ENCODE data around the gene SPTA1. TPM values are rescaled to one million over a fixed set of nuclear protein-coding genes. Genes with fewer than 3 reads are reported as not detected.

SPTA1 gene
- total and polyA plus RNA-seq, 10 donors: 0.05 to 32.6 (median 2.0) TPM

DNA sequence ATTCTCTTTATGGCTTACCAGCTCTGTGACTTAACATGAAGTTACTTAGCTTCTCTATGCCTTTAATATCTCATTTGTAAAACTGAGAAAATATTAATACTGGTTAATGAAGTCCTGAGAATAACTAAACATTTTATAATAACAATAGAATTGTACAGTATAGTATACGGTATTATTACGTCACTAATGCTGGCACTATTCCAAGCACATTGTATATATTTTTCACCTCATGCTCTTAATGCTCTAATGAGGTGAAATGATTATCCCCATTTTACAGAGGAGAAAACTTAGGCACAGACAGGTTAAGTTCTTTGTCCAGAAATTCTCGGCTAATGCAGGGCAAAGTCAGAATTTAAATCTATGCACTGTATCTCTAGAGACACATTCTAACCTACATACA, 33.1 kb upstream of the SPTA1 start:
- H3K36me3 ChIP-seq: no peaks in the 10 kb centered on the region
- H3K9me3 ChIP-seq: no peaks in the 10 kb centered on the region
- intact Hi-C loops (cut with DNase I; ENCODE audit: low total_unique reads): no loop called here
- 67 to 91% (median 73%) methylated on average over 3 of the region's 3 CpGs for WGBS, 5 donors
- TF ChIP-seq POLR2AphosphoS5 (IDR thresholded peaks at IDR 0.05) (no peak), POLR2A (IDR thresholded peaks at IDR 0.05) (no peak)
- TF ChIP-seq, protein P1, sequence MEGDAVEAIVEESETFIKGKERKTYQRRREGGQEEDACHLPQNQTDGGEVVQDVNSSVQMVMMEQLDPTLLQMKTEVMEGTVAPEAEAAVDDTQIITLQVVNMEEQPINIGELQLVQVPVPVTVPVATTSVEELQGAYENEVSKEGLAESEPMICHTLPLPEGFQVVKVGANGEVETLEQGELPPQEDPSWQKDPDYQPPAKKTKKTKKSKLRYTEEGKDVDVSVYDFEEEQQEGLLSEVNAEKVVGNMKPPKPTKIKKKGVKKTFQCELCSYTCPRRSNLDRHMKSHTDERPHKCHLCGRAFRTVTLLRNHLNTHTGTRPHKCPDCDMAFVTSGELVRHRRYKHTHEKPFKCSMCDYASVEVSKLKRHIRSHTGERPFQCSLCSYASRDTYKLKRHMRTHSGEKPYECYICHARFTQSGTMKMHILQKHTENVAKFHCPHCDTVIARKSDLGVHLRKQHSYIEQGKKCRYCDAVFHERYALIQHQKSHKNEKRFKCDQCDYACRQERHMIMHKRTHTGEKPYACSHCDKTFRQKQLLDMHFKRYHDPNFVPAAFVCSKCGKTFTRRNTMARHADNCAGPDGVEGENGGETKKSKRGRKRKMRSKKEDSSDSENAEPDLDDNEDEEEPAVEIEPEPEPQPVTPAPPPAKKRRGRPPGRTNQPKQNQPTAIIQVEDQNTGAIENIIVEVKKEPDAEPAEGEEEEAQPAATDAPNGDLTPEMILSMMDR (IDR thresholded peaks at IDR 0.05 in 8 of 11, conservative IDR thresholded peaks at IDR 0.05 in 3 of 11): no peak
- no peak for DNase-seq
- no peak overlapping the region for H3K27ac ChIP-seq
- H3K4me1 ChIP-seq: no peaks in the 10 kb centered on the region
- no peak overlapping the region for H3K4me3 ChIP-seq
- peaks cover 0 to 4% (median 0%) of the 10 kb centered on the region in 7 donors for H3K27me3 ChIP-seq (replicated peaks in 1 of 7)

DNA sequence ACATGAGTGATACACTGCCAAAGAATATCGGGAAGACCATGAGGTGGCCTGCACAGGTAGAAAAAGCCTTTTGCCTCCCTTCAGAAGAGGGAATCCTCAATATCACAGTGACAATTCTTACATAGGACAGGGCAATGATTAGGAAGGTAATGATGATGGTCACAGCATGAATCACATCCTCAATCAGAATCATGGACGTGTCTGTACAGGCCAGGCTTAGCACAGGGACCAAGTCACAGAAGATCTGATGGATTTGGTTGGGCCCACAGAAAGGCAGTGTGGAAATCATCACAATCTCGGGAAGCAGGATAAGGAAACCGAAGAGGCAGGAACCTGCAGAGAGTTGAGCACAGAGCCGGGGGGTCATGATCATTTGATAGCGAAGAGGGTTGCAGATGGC, 30.8 kb upstream of the SPTA1 start:
- no peaks in the 10 kb centered on the region for H3K9me3 ChIP-seq
- TF ChIP-seq, protein P1 (IDR thresholded peaks at IDR 0.05 in 8 of 11, conservative IDR thresholded peaks at IDR 0.05 in 3 of 11): no peak
- no peak for TF ChIP-seq POLR2AphosphoS5 (IDR thresholded peaks at IDR 0.05)
- TF ChIP-seq POLR2A (IDR thresholded peaks at IDR 0.05): no peak
- H3K4me1 ChIP-seq: no peaks in the 10 kb centered on the region
- 82 to 97% (median 87%) methylated on average over 6 of the region's 6 CpGs for WGBS, 5 donors
- H3K27ac ChIP-seq: no peak overlapping the region
- no peaks in the 10 kb centered on the region for H3K36me3 ChIP-seq
- DNase-seq: no peak
- intact Hi-C loops (cut with DNase I; ENCODE audit: low total_unique reads): no loop called here
- peaks cover 0 to 3% (median 0%) of the 10 kb centered on the region in 7 donors for H3K27me3 ChIP-seq (replicated peaks in 1 of 7)
- no peak overlapping the region for H3K4me3 ChIP-seq

GRCh38 chr1:158716335-158716734, 29.8 kb upstream of the SPTA1 start:
- Histone ChIP-seq H3K9me3 (no peaks in the 10 kb centered on the region), H3K27ac (no peak overlapping the region), H3K4me3 (no peak overlapping the region), H3K36me3 (no peaks in the 10 kb centered on the region), H3K27me3 (replicated peaks in 1 of 7) (peaks cover 0 to 2% (median 0%) of the 10 kb centered on the region in 7 donors), H3K4me1 (no peaks in the 10 kb centered on the region)
- no peak for TF ChIP-seq POLR2AphosphoS5 (IDR thresholded peaks at IDR 0.05)
- no peak for DNase-seq
- 69 to 76% (median 73%) methylated on average over 1 of the region's 1 CpG for WGBS, 5 donors
- intact Hi-C loops (cut with DNase I; ENCODE audit: low total_unique reads): no loop called here

DNA sequence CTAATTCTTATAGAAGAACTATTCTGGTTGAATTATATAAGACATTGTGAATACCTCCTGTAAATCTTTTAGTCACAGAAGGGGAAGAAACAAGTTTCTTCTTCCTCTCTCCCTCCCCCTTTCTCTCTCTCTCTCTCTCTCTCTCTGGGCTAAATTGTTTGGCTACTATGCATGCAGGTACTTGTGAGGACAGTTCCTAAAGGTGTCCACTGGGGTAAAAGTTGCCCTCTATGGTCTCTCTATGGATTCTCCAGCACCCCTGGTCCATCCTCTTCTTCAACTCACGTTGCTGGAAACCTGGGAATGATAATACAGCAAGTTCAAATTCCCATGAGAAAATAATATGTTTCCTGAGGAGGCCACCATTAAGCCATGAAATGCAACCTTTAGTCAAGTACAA, 28.2 kb upstream of the SPTA1 start:
- Histone ChIP-seq H3K36me3 (no peaks in the 10 kb centered on the region), H3K4me3 (no peak overlapping the region), H3K27ac (no peak overlapping the region), H3K4me1 (no peaks in the 10 kb centered on the region), H3K27me3 (replicated peaks in 1 of 7) (peaks cover 0 to 5% (median 0%) of the 10 kb centered on the region in 7 donors), H3K9me3 (no peaks in the 10 kb centered on the region)
- no peak for DNase-seq
- no peak for TF ChIP-seq POLR2A (IDR thresholded peaks at IDR 0.05)
- TF ChIP-seq, protein P1 (IDR thresholded peaks at IDR 0.05 in 8 of 11, conservative IDR thresholded peaks at IDR 0.05 in 3 of 11): no peak
- TF ChIP-seq POLR2AphosphoS5 (IDR thresholded peaks at IDR 0.05): no peak
- intact Hi-C loops (cut with DNase I; ENCODE audit: low total_unique reads): no loop called here
- WGBS, 5 donors: 49 to 65% (median 61%) methylated on average over 1 of the region's 1 CpG

DNA sequence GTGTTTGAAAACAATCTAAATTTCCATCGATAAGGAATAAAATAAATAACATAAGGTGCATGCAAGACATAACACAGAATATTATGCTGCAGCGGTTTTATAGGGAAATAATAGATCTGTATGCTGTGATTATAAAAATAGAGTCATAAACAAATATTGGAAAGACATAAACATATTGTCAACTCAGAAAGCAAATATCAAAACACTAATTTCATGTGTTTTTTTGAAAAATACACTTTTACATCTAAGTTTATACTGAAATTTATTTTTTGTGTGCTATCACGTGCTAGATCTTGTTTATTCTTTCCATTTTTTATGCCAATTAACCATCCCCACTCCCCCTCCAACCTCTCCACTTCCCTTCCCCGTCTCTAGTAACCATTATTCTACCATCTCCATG, 24.6 kb upstream of the SPTA1 start:
- no peak overlapping the region for H3K27ac ChIP-seq
- intact Hi-C loops (cut with DNase I; ENCODE audit: low total_unique reads): no loop called here
- 68 to 84% (median 76%) methylated on average over 4 of the region's 4 CpGs for WGBS, 5 donors
- no peak for TF ChIP-seq POLR2A (IDR thresholded peaks at IDR 0.05)
- TF ChIP-seq, protein P1 (IDR thresholded peaks at IDR 0.05 in 8 of 11, conservative IDR thresholded peaks at IDR 0.05 in 3 of 11): no peak
- no peak for TF ChIP-seq POLR2AphosphoS5 (IDR thresholded peaks at IDR 0.05)
- H3K27me3 ChIP-seq (replicated peaks in 1 of 7): peaks cover 0 to 5% (median 0%) of the 10 kb centered on the region in 7 donors
- H3K9me3 ChIP-seq: no peaks in the 10 kb centered on the region
- H3K4me1 ChIP-seq: no peaks in the 10 kb centered on the region
- no peak for DNase-seq
- no peaks in the 10 kb centered on the region for H3K36me3 ChIP-seq
- no peak overlapping the region for H3K4me3 ChIP-seq

All from spleen (tissue), 11 donors.